ENCODE results near the gene KCNQ1.

DNA sequence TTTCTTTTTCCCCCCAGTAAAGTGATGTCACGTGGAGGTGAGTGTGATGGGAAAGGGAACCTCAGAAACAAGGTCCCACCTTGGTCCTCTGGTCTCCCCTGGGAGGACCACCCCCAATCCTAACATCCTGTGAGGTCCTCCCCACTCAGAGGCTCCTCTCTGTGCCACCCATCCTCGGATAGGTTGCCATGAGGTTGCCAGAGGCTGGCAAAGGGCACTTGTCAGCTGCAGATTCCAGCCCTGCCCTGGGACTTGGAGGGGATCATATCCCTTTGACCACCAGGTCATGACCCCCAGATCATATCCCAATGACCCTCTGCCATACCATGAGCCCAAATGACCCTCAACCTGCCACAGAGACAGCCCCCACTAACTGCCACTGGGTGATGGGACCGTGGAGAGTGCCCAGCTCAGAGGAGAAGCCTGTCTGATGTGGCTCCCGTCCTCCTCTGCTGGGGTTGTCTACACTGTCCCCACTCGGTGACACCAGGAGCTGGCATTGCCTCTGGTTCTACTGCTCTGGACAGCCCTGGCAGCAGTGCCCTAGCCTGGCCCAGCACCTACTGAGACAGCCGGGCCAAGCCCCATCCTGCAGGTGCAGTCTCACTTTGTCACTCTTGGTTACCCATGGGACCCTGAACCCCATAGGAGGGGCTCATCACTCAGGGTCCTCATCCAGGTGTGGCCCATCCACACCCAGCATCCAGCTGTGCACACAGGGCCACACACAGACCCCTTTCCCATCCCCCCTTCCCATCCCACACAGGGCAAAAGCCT lies 345.2 kb downstream of the KCNQ1 start:
- TF ChIP-seq, protein P1, sequence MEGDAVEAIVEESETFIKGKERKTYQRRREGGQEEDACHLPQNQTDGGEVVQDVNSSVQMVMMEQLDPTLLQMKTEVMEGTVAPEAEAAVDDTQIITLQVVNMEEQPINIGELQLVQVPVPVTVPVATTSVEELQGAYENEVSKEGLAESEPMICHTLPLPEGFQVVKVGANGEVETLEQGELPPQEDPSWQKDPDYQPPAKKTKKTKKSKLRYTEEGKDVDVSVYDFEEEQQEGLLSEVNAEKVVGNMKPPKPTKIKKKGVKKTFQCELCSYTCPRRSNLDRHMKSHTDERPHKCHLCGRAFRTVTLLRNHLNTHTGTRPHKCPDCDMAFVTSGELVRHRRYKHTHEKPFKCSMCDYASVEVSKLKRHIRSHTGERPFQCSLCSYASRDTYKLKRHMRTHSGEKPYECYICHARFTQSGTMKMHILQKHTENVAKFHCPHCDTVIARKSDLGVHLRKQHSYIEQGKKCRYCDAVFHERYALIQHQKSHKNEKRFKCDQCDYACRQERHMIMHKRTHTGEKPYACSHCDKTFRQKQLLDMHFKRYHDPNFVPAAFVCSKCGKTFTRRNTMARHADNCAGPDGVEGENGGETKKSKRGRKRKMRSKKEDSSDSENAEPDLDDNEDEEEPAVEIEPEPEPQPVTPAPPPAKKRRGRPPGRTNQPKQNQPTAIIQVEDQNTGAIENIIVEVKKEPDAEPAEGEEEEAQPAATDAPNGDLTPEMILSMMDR (optimal IDR thresholded peaks at IDR 0.05 in 1 of 3, IDR thresholded peaks at IDR 0.05 in 1 of 3, conservative IDR thresholded peaks at IDR 0.05 in 1 of 3; ENCODE audit: extremely low read depth in 1 of 3, insufficient read depth in 2 of 3, low read length in 3 of 3): no peak
- TF ChIP-seq EZH2 (IDR thresholded peaks at IDR 0.05; ENCODE audit: low read length): no peak

All from keratinocyte (primary cell).